ENCODE data around the gene SBK3. TPM values are rescaled to one million over a fixed set of nuclear protein-coding genes. Genes with fewer than 3 reads are reported as not detected.

The SBK3 gene
- total RNA-seq, 1 donor from 2014 or later: not detected

GRCh38 chr19:55526216-55527196, 18.8 kb downstream of the SBK3 start:
- DNase-seq (ENCODE audit: low spot score, unreplicated experiment): no peak
- Mint-ChIP-seq H3K36me3 (ENCODE audit: insufficient read depth) (no peaks in the 10 kb centered on the region), H3K4me3 (ENCODE audit: low read depth) (no peak overlapping the region), H3K27me3 (peaks cover 12% of the 10 kb centered on the region), H3K4me1 (ENCODE audit: low read depth) (peaks cover 3% of the 10 kb centered on the region), H3K27ac (no peak overlapping the region), H3K9me3 (ENCODE audit: low read depth) (no peaks in the 10 kb centered on the region)
- TF ChIP-seq, protein P1, sequence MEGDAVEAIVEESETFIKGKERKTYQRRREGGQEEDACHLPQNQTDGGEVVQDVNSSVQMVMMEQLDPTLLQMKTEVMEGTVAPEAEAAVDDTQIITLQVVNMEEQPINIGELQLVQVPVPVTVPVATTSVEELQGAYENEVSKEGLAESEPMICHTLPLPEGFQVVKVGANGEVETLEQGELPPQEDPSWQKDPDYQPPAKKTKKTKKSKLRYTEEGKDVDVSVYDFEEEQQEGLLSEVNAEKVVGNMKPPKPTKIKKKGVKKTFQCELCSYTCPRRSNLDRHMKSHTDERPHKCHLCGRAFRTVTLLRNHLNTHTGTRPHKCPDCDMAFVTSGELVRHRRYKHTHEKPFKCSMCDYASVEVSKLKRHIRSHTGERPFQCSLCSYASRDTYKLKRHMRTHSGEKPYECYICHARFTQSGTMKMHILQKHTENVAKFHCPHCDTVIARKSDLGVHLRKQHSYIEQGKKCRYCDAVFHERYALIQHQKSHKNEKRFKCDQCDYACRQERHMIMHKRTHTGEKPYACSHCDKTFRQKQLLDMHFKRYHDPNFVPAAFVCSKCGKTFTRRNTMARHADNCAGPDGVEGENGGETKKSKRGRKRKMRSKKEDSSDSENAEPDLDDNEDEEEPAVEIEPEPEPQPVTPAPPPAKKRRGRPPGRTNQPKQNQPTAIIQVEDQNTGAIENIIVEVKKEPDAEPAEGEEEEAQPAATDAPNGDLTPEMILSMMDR (IDR thresholded peaks at IDR 0.05; ENCODE audit: unreplicated experiment): no peak

GRCh38 chr19:55525289-55526101, 19.8 kb downstream of the SBK3 start:
- DNase-seq (ENCODE audit: low spot score, unreplicated experiment): no peak
- no peaks in the 10 kb centered on the region for H3K9me3 Mint-ChIP-seq (ENCODE audit: low read depth)
- H3K4me3 Mint-ChIP-seq (ENCODE audit: low read depth): no peak overlapping the region
- H3K27me3 Mint-ChIP-seq: peaks cover 12% of the 10 kb centered on the region
- peaks cover 3% of the 10 kb centered on the region for H3K4me1 Mint-ChIP-seq (ENCODE audit: low read depth)
- no peak overlapping the region for H3K27ac Mint-ChIP-seq
- TF ChIP-seq, protein P1 (IDR thresholded peaks at IDR 0.05; ENCODE audit: unreplicated experiment): no peak
- H3K36me3 Mint-ChIP-seq (ENCODE audit: insufficient read depth): no peaks in the 10 kb centered on the region

DNA sequence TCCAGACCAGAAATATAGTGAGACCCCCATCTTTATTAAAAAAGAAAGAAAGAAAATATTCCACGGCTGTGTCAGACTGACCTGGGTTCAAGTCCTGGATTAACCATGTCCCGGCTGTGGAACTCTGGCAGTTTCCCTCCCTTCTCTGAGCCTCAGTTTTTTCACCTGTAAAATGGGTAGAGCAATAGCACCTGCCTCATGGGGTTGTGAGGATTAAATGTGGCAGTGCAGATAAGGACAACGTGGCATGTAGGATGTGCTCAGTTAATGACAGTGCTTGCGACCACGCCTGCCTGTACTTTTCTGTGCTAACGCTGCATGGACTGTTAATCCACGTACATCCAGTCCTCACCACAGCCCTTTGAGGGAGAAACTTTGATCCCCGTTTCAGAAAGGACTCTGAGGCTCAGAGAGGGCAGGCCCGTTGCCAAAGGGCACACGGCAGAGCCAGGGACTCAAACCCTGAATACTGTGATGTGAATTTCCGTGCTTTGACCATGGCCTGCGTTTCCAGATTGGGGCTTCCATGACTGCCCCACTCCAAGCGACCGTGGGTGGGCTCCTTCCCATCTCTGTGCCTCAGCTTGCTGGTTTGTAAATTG, 24.6 kb downstream of the SBK3 start:
- H3K9me3 Mint-ChIP-seq (ENCODE audit: low read depth): no peaks in the 10 kb centered on the region

GRCh38 chr19:55519451-55520311, 25.7 kb downstream of the SBK3 start:
- no peak for DNase-seq (ENCODE audit: low spot score, unreplicated experiment)
- Mint-ChIP-seq H3K27ac (no peak overlapping the region), H3K4me3 (ENCODE audit: low read depth) (no peak overlapping the region), H3K4me1 (ENCODE audit: low read depth) (peaks cover 1% of the 10 kb centered on the region), H3K36me3 (ENCODE audit: insufficient read depth) (no peaks in the 10 kb centered on the region), H3K27me3 (peaks cover 5% of the 10 kb centered on the region), H3K9me3 (ENCODE audit: low read depth) (no peaks in the 10 kb centered on the region)
- TF ChIP-seq, protein P1 (IDR thresholded peaks at IDR 0.05; ENCODE audit: unreplicated experiment): no peak

More for the DNA sequence above, 24.6 kb downstream of the SBK3 start:
- DNase-seq (ENCODE audit: low spot score, unreplicated experiment): no peak
- H3K4me3 Mint-ChIP-seq (ENCODE audit: low read depth): no peak overlapping the region
- TF ChIP-seq, protein P1 (IDR thresholded peaks at IDR 0.05; ENCODE audit: unreplicated experiment): no peak
- peaks cover 12% of the 10 kb centered on the region for H3K27me3 Mint-ChIP-seq
- H3K36me3 Mint-ChIP-seq (ENCODE audit: insufficient read depth): no peaks in the 10 kb centered on the region
- H3K4me1 Mint-ChIP-seq (ENCODE audit: low read depth): peaks cover 4% of the 10 kb centered on the region
- H3K27ac Mint-ChIP-seq: no peak overlapping the region

All from progenitor cell of endocrine pancreas (in vitro differentiated cells).